Heart right ventricle (tissue), 16 donors: ENCODE results near the gene GOLT1A. TPM values are rescaled to one million over a fixed set of nuclear protein-coding genes. Genes with fewer than 3 reads are reported as not detected.

Source experiments
- ATAC-seq, 8 donors: fragments of 200-7000 bp; cut with Tn5 transposase; one replicate each; pipeline ENCODE4 v1.9.1; 2020; ENCODE audit warnings: mild to moderate bottlenecking in 8 of 8, moderate library complexity in 8 of 8, moderate number of reproducible peaks in 1 of 8
- DNase-seq, 2 donors: peaks; one replicate each; pipeline ENCODE4 v3.0.0-alpha.2; 2020
- H3K27ac ChIP-seq, 10 donors: fragments of 200-600 bp; sonication (generic) in 2 of 10; one replicate each; pipeline versions ENCODE4 v1.5.0 to v1.8.0; 2020 to 2022; ENCODE audit warnings: mild to moderate bottlenecking in 3 of 10
- H3K27me3 ChIP-seq, 7 donors: fragments of 200-600 bp; one replicate each; pipeline ENCODE4 v1.8.0; 2021 to 2022; ENCODE audit warnings: mild to moderate bottlenecking in 2 of 7
- H3K36me3 ChIP-seq, 9 donors: fragments of 200-600 bp; sonication (generic) in 1 of 9; one replicate each; pipeline versions ENCODE4 v1.5.0 to v1.8.0; 2020 to 2022; ENCODE audit warnings: mild to moderate bottlenecking in 2 of 9
- H3K4me1 ChIP-seq, 9 donors: fragments of 200-600 bp; sonication (generic) in 1 of 9; one replicate each; pipeline versions ENCODE4 v1.5.0 to v1.8.0; 2020 to 2022; ENCODE audit warnings: mild to moderate bottlenecking in 4 of 9
- H3K4me3 ChIP-seq, 10 donors: fragments of 200-600 bp; sonication (generic) in 2 of 10; one replicate each; pipeline versions ENCODE4 v1.5.0 to v1.8.0; 2020 to 2022; ENCODE audit warnings: mild to moderate bottlenecking in 7 of 10, moderate library complexity in 2 of 10
- H3K9me3 ChIP-seq, 11 donors: fragments of 200-600 bp in 10 of 11; sonication (generic) in 2 of 11; one replicate each; pipeline versions ENCODE4 v1.5.0 to v1.8.0; 2013 to 2022; ENCODE audit warnings: mild to moderate bottlenecking in 2 of 11, control low read depth in 1 of 11, moderate library complexity in 1 of 11
- CTCF ChIP-seq, 9 donors: fragments of 200-600 bp; sonication (generic) in 2 of 9; IDR thresholded peaks; one replicate each; pipeline versions ENCODE4 v1.5.0 to v1.8.0; 2021 to 2022; ENCODE audit warnings: antibody characterized with exemption in 9 of 9, mild to moderate bottlenecking in 5 of 9, moderate library complexity in 1 of 9
- WGBS, 2 donors: extraction: QIAGEN DNeasy Blood & Tissue Kit; methylation state at CpG; one replicate each; pipeline ENCODE4 v1.1.7; 2013; ENCODE audit warnings: inconsistent platforms in 1 of 2; 5-methylcytosine and 5-hydroxymethylcytosine counted together
- intact Hi-C, 10 donors: fragments of 100-400 bp; cut with DNase I; formaldehyde crosslinking; loops; one replicate each; pipeline versions ENCODE4 v1.11.1 to v1.14.2; 2022
- polyA plus RNA-seq, 2 donors: library from polyadenylated mRNA; stranded (reverse); fragments of 200-250 nt; gene quantifications; one replicate each; pipeline ENCODE4 v1.2.3, GENCODE V29; 2013
- total RNA-seq, 10 donors: library from RNA; stranded (reverse); fragmentation: NEBNext Ultra II Directional in 3 of 10; extraction: Animal tissue kit (Norgen Biotek cat#: 25700) in 3 of 10; gene quantifications; one replicate each; pipeline versions ENCODE4 v1.2.1 to v1.2.4, GENCODE V29; 2021 to 2023
- donor health status: Arrhythmogenic right ventricular cardiomyopathy.
- donor health status: ischemic (EF 13 %, LVEDD 7.1; RV severe dilation, severe dysfunction).
- donor health status: healthy with polysubstance abuse.
- donor health status: DM: no; HTN: yes; CAD: no.
- donor health status: DM: no; HTN: no; CAD: no.
- donor health status: ischemic (EF 25% LVEDD 6.9; RV normal size, moderate dysfunction).
- donor health status: ischemic (EF 25% LVEDD 5.7; RV mildly dilated, moderate dysfunction).
- donor health status: healthy.
- donor health status: DM: yes; HTN: yes; CAD: no.
- donor health status: Ischemic cardiomyopathy.
- donor health status: ischemic (EF 35%, LVEDD 5.7; RV mildly dilated, moderate dysfunction).
- donor health status: nonischemic (EF 11% LVEDD 7.7; RV severe dilation, severe dysfunction).
- donor health status: DM: yes; HTN: yes; CAD: no.
- donor health status: PGD.
- donor health status: ischemic (EF 29% LVEDD 5.4; RV normal size, mild dysfunction).
- donor health status: nonischemic (EF 23%, LVEDD 6.1; RV moderate dilation, normal function).

GOLT1A gene
- total and polyA plus RNA-seq, 12 donors, result 0.43 TPM; not detected in 11

GRCh38 chr1:204154568-204155255, 59.1 kb downstream of the GOLT1A start:
- intact Hi-C loops, result no loop called here
- Histone ChIP-seq H3K4me1 (peaks cover 0 to 24% (median 10%) of the 10 kb centered on the region in 9 donors), H3K27me3 (peaks cover 0 to 27% (median 0%) of the 10 kb centered on the region in 7 donors), H3K9me3 (no peaks in the 10 kb centered on the region), H3K4me3 (no peak overlapping the region), H3K27ac (no peak overlapping the region), H3K36me3 (no peaks in the 10 kb centered on the region)
- ATAC-seq (no peak), DNase-seq (no peak)
- TF ChIP-seq CTCF (IDR thresholded peaks at IDR 0.05), result no peak
- 92% methylated on average over 15 of the region's 15 CpGs for WGBS, 2 donors

- H3K27ac ChIP-seq, result no peak overlapping the region
- WGBS, 2 donors, result 91 to 92% methylated on average over 5 of the region's 5 CpGs
- H3K27me3 ChIP-seq, result peaks cover 0 to 27% (median 0%) of the 10 kb centered on the region in 7 donors
- TF ChIP-seq CTCF (IDR thresholded peaks at IDR 0.05), result no peak
- H3K36me3 ChIP-seq, result no peaks in the 10 kb centered on the region
- no peak overlapping the region for H3K4me3 ChIP-seq
- H3K4me1 ChIP-seq, result peaks cover 0 to 24% (median 10%) of the 10 kb centered on the region in 9 donors
- intact Hi-C loops, result no loop called here
- ATAC-seq (no peak), DNase-seq (no peak)
- no peaks in the 10 kb centered on the region for H3K9me3 ChIP-seq
Observed at GRCh38 chr1:204153667-204154066, 60.1 kb downstream of the GOLT1A start.

- Histone ChIP-seq H3K36me3 (no peaks in the 10 kb centered on the region), H3K4me3 (peak overlapping the region; percentile 38 to 86 (median 70)), H3K9me3 (no peaks in the 10 kb centered on the region), H3K27me3 (peaks cover 0 to 27% (median 0%) of the 10 kb centered on the region in 7 donors), H3K4me1 (peaks cover 0 to 24% (median 10%) of the 10 kb centered on the region in 9 donors), H3K27ac (peak overlapping the region in 7 of 10 donors; percentile 18 to 60 (median 40))
- intact Hi-C loops, result no loop called here
- no peak for TF ChIP-seq CTCF (IDR thresholded peaks at IDR 0.05)
- peak in 4 of 8 donors; percentile 7 to 15 (median 8) for ATAC-seq
- WGBS, 2 donors, result 30 to 31% methylated on average over 25 of the region's 25 CpGs
- no peak for DNase-seq
Observed at GRCh38 chr1:204152310-204153044, 61.3 kb downstream of the GOLT1A start.

- Histone ChIP-seq H3K27me3 (peaks cover 0 to 27% (median 0%) of the 10 kb centered on the region in 7 donors), H3K27ac (peak within 1 kb of the TSS; percentile 16 to 74 (median 53)), H3K4me1 (peaks cover 0 to 24% (median 10%) of the 10 kb centered on the region in 9 donors), H3K36me3 (no peaks in the 10 kb centered on the region), H3K9me3 (no peaks in the 10 kb centered on the region), H3K4me3 (peak within 1 kb of the TSS; percentile 38 to 86 (median 70))
- WGBS, 2 donors, result 0 to 1% methylated on average over 43 to 87 of the region's 94 CpGs
- intact Hi-C loops, result no loop called here
- ATAC-seq (peak; percentile 35 to 77 (median 53)), DNase-seq (peak; percentile 56 to 67)
- no peak for TF ChIP-seq CTCF (IDR thresholded peaks at IDR 0.05)
Observed at GRCh38 chr1:204151552-204152309, 62.1 kb downstream of the GOLT1A start, which contains the start of gene ETNK2. ETNK2 (minus strand) TSS chr1:204152044; CDS start chr1:204151852, 192 bp downstream.
